Panc1 (cell line): ENCODE data around the gene RABGAP1L.

Experiments
- CTCF ChIP-seq: fragments of 450-650 bp; IDR thresholded peaks from 2 replicates; pipeline ENCODE4 v1.5.1; 2017; ENCODE audit warnings: mild to moderate bottlenecking
- POLR2AphosphoS5 ChIP-seq: IDR thresholded peaks from 2 replicates; pipeline ENCODE4 v1.6.1; 2012; ENCODE audit warnings: mild to moderate bottlenecking, low read depth, low read length, moderate library complexity
- REST ChIP-seq, 2 experiments: IDR thresholded peaks; 2 replicates each; pipeline ENCODE4 v1.6.1; 2011 to 2012; ENCODE audit warnings: low read depth in 2 of 2, control low read depth in 1 of 2, low read length in 1 of 2, mild to moderate bottlenecking in 1 of 2, moderate library complexity in 1 of 2; ENCODE audit not compliant: insufficient read depth in 1 of 2
- SIN3A ChIP-seq: IDR thresholded peaks from 2 replicates; pipeline ENCODE4 v1.6.1; 2012; ENCODE audit warnings: low read depth, mild to moderate bottlenecking, low read length, moderate library complexity, borderline replicate concordance; ENCODE audit not compliant: insufficient read depth
- TCF7L2 ChIP-seq: IDR thresholded peaks from 2 replicates; pipeline ENCODE4 v1.6.1; 2011; ENCODE audit warnings: mild to moderate bottlenecking, low read depth, low read length, inconsistent platforms

- no peak for TF ChIP-seq CTCF
- no peak for TF ChIP-seq POLR2AphosphoS5
- no peak for TF ChIP-seq SIN3A
- no peak for TF ChIP-seq REST (IDR thresholded peaks at IDR 0.05; ENCODE audit: insufficient read depth in 1 of 2, low read depth in 2 of 2, low read length in 1 of 2)
- TF ChIP-seq TCF7L2: no peak
Observed at GRCh38 chr1:174785510-174785909, 626.2 kb downstream of the RABGAP1L start.
